HG02798 (cell line): ENCODE measurements around the gene KCTD15.

Source experiments
- ATAC-seq: cut with Tn5 transposase; IDR thresholded peaks from one replicate; pipeline ENCODE4 v1.9.1; 2021; ENCODE audit warnings: mild to moderate bottlenecking; ENCODE audit not compliant: unreplicated experiment, poor library complexity

Gene KCTD15

DNA sequence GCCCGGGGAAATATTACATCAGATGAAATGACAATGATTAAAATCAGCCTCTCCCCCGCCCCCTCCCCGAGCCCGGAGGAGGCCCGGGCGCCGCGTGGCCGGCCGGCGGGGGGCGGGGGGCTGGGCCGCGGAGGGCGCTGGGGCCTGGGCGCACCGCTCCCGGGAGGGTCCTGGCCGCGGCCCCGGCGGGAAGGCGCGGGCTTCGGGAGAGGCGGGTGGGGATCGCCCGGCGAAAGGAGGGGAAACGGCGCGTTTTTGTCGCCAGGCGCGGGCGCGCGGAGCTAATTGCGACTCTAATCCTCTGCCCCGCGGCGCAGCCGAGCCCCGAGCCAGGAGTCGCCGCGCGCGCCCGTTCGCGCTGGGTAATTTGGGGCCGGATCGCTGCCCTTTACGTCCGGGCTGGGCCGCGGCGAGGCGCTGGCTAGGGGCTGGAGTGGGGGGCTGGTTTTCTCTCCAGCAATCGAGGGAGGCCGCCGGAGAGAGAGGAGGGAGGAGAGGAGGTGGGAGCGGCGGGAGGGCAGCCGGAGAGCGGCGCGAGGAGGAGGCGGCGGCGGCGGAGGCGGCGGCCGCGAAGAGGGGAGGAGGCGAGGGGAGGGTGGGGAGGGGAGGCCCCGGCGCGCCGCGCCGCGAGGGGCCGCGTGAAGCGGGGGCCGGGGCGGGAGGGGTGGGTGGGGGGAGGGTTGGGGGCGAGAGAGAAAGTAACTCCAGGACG, at the start of gene KCTD15:
Gene KCTD15 (plus strand): TSS at position 707 of the 712 bp plus-strand sequence. CDS start 3,585 bp downstream, outside the sequence.
- ATAC-seq = no peak

- no peak for ATAC-seq
Measured at GRCh38 chr19:33747273-33747672, 49.4 kb upstream of the KCTD15 start.

GRCh38 chr19:33748231-33748630, 48.4 kb upstream of the KCTD15 start:
- ATAC-seq = no peak

- ATAC-seq = no peak
Measured at GRCh38 chr19:33749016-33749415, 47.7 kb upstream of the KCTD15 start.

- no peak for ATAC-seq
Measured at GRCh38 chr19:33749619-33750175, 47.0 kb upstream of the KCTD15 start.

GRCh38 chr19:33750587-33751435, 45.9 kb upstream of the KCTD15 start:
- ATAC-seq = no peak

DNA sequence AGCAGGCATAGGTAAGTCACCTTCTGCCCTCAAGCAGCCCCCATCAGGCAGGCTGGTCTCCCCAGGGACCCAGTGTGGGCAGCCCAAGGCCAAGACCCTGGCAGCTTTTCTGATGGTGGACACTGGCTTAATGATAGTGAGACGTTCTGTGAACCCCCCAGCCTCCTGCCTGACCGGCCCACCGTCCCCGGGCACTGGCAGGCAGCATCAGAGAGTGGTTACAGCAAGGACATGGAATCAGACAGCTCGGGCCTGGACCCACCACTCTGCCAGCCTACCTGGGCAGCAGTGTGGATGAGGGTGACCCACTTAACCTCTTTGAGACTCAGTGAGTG, 45.3 kb upstream of the KCTD15 start:
- no peak for ATAC-seq

DNA sequence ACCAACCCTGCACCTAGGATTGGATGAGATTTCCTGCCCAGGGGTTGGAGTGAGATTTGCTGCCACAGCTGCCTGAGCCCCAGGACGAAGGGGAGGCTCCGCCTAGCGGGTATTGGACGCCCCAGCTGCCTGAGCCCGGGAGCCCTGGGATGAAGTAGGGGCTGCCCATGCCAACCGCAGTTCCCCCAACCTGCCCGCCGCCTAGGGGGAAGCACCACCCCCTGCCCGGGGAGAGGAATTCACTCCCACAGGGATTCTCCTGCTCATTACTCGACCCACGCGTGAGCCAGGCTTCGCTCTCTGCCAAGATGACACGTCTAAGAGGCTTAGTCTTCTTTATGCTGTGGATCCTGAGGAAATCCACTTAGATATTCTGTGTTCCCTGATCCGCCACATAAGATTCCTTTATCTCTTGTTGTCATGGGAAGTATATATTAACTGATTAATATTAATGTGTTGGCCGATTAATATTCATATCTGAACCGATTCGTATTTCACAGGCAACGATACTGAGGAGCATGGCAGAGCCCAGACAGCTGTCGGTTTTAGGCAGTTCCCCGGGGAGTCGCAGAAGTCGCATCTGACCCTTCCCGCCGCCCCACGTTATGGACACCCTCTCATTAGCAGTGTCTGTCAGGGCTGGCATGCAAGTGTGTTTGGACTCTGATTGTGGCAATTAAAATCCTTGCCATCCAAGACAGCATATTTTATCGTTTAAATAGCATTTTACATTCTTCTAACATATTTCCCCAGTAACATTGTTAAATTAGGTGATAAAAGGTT, 44.5 kb upstream of the KCTD15 start:
- no peak for ATAC-seq

DNA sequence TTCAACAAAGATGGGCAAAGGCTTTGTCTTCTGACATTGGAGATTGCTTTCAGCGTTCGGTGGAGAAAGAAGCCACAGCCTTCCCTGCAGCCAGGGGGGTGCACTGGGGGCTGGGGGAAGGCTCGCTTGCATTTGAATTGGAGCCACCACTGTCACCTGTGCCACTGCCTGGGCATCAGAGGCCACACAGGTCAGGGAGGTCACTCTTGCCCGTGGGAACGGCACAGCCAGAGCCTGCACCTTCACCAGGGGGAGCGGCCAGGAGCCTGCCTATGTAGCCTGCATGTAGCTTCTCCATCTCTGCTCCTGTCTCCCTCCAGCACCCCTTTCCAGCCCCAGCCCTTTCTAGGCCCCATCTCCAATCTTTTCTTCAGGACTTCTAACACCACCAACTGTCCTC, 43.7 kb upstream of the KCTD15 start:
- ATAC-seq = no peak

GRCh38 chr19:33754361-33754760, 42.3 kb upstream of the KCTD15 start:
- ATAC-seq = no peak

DNA sequence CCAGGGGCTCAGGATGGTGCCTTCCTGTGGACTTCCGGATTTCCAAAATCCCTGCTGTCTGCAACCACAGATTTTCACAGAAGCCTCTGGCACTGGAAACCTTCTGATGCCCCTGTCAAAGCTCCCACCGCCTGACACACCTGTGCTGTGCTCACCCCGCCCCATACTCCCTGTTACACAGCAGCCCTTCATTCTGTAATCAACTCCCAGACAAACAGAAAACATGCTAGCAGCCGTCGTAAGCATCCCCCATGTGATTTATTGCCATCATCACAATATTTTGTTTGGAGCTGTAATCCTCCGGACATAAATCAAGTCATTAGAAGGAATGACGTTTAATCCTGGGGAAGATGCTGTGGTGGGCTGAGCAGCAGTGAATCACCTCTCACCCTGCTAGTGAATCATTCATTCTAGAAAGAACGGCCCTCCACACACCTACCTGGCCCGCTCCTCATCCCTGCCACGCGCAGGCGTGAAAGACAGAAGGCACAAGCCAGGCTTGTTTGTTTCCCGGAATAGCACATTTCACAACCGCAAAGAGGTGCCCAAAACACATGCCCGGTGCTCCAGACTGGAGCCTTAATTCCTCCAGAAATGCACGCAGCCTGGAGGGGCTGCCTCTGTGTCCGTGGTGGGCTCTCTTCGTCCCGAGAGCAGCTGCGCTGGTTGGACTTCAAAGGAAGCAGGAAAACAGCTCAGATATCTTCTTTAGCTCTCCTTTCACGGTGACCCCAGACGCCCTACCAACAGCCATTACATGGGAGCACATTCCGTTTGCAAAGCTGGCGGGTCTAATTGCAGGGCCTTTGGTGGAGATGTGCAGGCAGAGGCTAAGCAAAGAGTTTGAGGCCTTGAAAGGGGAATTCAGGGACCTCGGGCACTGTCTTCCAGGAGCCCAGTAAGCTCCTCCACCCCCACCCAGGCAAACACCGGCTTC, 41.3 kb upstream of the KCTD15 start:
- no peak for ATAC-seq

DNA sequence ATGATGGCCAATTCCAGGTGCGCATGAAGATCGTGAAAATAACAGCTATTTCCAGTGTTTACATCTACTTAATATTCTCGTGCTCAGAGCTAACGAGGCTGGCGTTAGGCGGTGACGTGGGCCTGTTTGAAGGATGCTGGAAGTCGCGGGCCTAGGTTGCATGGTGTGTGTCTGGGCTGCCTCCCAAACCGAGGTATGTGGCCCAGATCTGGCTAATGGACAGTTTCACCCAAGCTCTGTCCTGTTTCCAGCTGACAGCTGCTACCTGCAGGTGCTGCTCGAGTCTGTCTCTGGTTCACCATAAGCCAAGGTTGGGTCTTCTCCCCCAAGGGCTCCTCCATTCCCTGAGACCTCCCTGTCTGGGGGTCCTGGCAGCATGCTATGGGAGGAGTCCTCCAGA, 40.5 kb upstream of the KCTD15 start:
- no peak for ATAC-seq

- ATAC-seq = no peak
Measured at GRCh38 chr19:33758541-33759013, 38.1 kb upstream of the KCTD15 start.

DNA sequence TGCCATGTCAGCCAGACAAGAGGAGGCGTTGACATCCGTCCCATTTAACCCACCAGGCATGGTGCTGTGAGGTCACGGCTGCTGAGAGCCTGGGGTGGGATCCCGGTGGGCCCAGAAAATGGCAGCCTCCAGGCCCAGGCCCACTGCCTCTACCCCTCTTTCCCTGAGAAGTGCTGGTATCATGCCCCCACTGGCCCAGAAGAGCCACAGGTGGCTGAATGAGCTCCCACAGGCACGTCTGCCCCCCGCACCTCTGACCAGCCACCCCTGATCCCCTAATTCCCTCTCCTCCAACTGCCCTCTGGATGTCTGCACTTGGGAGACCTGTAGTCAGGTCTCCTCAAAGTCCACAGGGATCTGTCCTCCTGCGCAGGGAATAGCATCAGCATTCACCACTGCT, 37.3 kb upstream of the KCTD15 start:
- ATAC-seq = no peak

DNA sequence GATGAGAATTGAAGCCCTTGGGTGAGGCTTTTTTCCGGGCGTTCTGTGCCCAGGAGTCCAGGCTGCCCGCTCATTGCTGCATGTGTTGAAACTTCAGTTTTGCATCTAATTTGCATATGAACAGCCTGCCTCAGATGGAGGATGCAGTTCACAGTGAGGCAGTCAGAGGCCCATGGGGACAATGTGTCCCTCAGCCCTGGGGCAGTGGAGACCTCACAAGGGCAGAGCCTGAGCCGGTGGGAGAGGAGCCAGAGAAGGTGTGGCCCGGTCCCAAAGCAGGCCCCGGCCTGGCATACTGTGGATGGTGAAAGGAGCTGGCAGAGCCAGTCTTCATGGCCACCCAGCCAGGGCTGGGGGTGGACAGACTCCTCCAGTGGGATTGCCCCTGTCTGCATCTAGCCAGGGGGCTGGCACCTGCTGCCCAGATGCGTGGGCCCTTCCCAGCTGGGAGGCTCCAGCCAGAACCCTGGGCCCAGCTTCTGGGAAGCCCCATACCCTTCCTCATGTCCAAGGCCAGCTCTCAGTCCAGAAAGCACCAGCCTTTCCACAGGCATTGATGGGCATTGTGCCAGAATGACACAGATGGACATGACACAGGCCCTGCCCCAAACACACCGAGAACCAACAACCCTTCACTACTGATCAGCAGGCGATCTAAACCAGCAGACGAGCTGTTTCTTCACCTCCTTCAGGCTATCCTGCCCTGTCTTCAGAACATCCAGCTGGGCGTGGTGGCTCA, 32.9 kb upstream of the KCTD15 start:
- ATAC-seq = no peak

DNA sequence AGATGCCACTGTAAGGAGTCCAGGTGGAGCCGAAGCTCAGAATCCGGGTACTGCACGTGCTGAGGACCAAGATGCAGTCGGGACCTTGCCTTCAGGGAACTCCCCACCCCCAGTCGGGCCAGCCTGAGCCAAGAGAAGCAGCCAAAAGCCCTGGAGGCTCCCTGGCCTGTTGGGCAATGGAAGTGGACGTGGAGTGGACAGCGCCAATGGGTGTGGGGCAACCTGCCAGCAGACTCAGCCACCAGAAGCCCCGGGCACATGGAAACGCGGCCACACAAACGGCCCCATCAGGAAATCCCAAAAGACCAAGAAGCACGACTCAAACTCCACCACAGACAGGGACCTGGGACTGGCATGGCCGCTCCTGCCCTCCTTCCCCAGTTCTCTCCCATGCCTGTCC, 30.0 kb upstream of the KCTD15 start:
- ATAC-seq = no peak

DNA sequence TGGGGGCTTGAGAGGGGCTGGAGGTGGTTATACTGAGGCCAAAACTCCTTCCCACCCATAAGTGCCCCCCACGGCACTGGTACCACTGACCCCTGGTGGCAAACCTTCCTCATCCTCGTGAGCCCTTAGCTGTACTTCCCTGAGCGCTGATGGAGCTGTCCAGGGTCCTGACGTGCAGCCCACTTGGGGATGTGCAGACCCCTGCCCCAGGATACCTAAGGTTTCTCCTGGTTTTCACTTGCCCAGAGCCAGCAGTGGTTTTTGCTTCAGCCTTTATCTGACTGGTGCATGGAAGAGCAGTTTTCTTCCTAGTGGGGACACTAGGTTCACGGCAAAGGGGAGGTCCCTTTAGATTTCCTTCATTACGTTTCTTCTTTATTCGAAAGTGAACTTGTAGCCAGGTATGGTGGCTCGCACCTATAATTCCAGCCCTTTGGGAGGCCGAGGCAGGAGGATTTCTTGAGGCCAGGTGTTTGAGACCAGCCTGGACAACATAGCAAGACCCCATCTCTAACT, 28.7 kb upstream of the KCTD15 start:
- no peak for ATAC-seq

- no peak for ATAC-seq
Measured at GRCh38 chr19:33769208-33769607, 27.5 kb upstream of the KCTD15 start.

- ATAC-seq = no peak
Measured at GRCh38 chr19:33770107-33770506, 26.6 kb upstream of the KCTD15 start.
